ENCODE results near the gene NECAB2.

DNA sequence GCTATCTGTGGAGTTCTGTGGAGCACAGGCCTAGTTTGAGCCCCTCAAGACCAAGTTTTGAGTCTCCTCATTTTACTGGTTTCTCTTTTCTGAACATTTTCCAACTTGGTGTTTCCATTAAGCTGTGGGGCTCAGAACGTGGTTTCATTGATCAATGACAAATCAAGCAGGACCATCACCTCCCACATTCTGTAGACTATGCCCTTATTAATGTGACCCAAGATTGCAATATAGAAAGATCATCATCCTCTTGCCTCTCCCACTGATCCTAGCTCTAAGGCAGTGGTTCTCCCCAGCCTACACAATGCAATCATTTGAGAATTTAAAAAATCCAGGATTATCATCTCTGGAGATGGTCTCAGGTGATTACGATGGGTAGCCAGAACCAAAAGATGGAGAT is 30.8 kb upstream of the NECAB2 start:
- no peak for TF ChIP-seq ZNF274 (IDR thresholded peaks at IDR 0.05; ENCODE audit: low read depth, low read length)
- no peak for TF ChIP-seq YY1 (IDR thresholded peaks at IDR 0.05; ENCODE audit: insufficient read depth, insufficient read length)
